ENCODE results near the gene AARS1.
A peak's percentile ranks its signal among the peaks of the same experiment; 100 is the strongest.
"Not testable (repeated sequence)": the region's sequence is repeated elsewhere in the genome, so short reads cannot be mapped to it uniquely, and the experiment has no call there.

The AARS1 gene

GRCh38 chr16:70289229-70290094 lies at the start of gene AARS1:
Gene AARS1, minus strand, starts transcription at chr16:70289506. Its CDS starts 6,743 bp downstream, at chr16:70282763.
- peak; percentile 89 to 91 for DNase-seq

- DNase-seq = no peak
Observed at GRCh38 chr16:70337814-70338213, 48.5 kb upstream of the AARS1 start.

- not testable (repeated sequence) for DNase-seq
Observed at GRCh38 chr16:70332728-70333127, 43.4 kb upstream of the AARS1 start.

DNA sequence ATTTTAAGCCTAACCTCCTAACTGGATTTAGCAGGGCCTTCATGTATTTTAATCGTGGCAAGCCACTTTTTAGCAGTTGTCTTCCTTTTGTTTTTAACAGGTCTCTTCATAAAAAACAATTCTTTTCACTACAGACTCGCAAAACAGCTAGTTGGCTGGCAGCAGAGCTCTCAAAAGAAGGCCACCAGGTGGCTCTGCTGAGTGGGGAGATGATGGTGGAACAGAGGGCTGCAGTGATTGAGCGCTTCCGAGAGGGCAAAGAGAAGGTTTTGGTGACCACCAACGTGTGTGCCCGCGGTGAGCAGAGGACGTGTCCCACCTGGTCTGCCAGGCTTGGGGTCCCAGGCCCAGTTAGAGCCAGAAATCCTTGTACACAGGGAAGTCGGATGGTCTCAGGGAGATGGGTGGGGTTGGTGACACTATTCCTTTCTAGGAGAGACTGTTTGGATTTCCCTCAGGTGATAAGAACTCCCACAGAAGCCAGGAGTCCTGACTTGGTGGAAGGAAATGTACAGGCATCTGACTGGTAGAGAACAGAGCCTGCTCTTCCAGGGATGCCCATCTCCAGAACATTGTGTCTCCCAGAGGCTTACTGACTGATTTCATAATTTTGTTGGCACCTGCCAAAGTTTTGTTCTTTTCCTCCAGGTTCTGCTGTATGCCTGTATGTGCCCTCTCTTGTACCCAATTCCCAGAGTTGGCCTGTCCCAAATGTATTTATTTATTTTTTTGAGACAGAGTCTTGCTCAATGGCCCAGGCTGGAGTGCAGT lies 42.5 kb upstream of the AARS1 start:
- no peak for DNase-seq

DNA sequence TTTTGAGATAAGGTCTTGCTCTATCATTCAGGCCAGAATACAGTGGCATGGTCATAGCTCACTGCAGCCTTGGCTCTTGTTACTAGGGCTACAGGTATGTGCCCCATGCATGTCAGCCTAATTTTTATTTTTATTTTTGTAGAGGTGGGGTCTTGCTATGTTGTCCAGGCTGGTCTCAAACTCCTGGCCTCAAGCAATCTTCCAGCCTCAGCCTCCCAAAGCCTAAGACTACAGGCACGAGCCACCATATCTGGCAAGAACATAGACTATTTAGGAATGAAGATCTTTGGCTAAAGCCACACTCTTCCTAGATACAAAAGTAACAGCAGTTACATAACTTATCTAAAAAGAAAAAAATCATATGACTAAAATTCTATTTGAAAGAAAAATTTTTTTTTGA lies 41.8 kb upstream of the AARS1 start:
- no peak for DNase-seq

DNA sequence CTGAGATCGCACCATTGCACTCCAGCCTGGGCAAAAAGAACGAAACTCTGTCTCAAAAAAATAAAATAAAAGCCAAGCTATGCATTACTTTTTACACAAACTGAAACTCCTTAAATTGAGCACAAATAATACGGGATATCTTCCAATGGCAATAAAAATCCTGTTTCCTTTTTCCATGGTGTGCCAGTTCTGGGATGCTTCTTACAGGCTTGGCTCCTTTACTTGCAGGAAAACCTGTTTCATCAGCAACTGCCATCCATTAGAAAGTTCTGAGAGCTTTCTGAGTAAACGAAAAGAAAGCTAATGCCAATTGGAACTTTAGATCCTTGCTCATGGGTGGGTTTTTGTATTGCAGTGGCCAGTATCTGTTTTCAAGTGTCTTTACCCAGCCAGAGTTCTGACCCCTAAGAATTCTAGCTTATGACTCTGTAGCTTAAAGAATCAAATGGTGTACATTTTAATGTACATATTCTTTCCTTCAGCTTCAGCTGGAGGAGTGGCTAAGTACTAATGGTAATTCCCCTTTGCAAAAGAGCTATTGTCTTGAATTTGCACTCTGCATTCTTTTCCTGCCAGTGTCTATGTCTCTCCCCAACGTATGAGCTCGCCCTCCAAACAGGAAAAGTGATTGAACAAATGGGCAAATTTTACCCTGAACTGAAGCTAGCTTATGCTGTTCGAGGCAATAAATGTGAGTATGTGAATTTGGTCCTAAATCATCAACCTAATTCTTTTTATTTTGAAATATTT lies 35.9 kb upstream of the AARS1 start:
- no peak for DNase-seq

GRCh38 chr16:70320121-70320520 lies 30.8 kb upstream of the AARS1 start:
- DNase-seq = no peak

DNA sequence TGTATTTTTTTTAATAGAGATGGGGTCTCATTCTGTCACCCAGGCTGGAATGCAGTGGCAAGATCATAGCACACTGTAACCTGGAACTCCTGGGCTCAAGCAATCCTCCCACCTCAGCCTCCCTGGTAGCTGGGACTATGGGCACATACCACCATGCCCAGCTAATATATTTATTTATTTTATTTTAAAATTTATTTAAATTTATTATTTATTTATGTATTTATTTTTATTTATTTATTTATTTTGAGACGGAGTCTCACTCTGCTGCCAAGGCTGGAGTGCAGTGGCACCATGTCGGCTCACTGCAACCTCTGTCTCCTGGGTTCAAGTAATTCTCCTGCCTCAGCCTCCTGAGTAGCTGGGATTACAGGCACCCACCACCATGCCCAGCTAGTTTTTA lies 18.4 kb upstream of the AARS1 start:
- not testable (repeated sequence) for DNase-seq

DNA sequence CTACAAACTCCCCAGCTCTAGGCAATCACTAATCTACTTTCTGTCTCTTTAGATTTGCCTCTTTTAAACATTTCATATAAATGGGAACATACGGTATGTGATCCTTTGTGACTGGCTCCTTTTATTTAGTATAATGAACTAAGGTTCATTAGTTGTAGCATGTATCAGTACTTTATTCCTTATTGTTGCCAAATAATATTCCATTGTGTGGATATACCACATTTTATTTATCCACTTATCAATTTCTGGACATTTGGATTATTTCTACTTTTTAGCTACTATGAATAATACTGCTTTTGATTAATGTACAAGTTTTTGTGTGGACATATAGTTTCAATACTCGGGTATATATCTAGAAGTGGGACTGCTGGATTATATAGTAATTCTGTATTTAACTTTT lies 17.6 kb upstream of the AARS1 start:
- DNase-seq = no peak

GRCh38 chr16:70304892-70305448 lies 15.7 kb upstream of the AARS1 start:
- no peak for DNase-seq

DNA sequence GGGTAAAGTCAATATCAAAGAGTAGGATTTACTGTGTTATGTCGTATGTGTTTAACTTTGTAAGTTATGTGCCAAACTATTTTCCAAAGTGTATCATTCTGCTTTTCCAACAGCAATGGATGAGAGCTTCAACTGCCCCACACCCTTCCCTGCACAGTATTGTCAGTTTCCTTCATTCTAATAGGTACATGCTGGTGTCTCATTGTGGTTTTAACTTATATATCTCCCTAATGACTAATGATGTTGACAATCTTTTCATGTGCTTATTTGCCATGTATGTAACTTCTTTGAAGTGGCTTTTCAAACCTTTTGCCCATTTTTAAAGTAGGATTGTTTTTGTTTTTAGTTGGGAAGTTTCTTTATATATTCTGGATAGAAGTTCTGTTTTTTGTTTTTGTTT lies 13.4 kb upstream of the AARS1 start:
- DNase-seq = no peak

DNA sequence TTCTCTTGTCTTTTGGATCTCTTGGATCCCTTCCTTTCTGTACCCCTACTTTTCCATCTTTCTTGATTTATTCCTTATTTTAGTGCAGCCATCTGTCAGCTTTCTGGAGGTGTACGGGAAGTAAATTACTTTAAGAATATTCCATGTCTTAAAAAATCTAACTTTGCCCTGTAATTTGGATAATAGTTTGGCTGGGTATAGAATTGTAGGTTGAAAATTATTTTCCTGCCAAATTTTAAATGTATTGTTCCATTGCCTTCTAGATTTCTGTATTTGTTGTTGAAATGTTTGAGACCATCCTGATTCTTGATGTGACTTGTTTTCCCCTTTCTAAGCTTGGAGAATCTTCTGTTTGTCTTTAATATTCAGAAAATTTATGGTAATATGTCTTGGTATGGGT lies 11.8 kb upstream of the AARS1 start:
- DNase-seq = no peak

DNA sequence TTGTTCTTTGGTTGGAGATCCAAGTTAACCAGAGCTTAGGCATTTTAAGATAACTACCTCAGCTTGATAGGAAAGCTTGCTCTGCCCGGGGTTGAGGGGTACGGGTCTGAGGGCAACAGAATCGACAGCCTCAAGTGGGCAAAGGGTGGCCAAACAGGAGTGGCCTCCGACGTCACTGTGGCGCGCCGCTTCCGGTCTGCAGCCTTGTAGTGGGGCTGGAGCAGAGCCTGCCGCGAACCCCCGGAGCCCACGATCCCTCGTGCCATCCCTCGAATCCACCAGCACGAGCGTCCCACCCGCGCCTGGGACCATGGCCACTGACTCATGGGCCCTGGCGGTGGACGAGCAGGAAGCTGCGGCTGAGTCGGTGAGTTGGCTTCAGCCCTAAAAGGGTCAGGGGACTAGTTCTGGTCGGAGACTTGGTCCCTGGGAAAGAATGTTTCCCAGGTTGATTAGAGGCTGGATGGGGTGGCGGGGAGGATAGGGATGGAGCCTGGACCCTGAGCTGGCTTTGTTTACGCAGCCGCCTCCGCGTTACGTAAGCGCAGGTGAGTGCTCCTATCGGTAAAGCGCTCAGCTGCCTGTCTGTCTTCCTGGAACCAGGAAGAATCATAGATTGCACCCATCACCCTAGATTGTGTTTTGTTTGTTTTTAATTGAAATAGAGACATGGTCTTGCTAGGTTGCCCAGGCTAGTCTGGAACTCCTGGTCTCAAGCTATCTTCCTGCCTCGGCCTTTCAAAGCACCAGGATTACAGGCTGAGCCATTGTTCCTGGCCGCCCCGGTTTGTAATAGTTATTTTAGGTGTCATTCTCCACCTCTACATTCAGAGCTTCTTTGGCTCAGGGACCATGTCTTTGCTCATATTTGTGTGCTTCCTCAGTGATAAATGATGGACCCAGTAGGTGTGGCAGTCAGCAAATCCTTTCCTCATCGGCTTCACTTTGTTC lies 10.0 kb upstream of the AARS1 start, which contains the start of gene DDX19B:
Gene DDX19B, plus strand, starts transcription at position 199 of the 951 bp plus-strand sequence. Its CDS starts 112 bp downstream, at position 311.
- peak; percentile 51 to 52 for DNase-seq

GRCh38 chr16:70295634-70296033 lies 6.3 kb upstream of the AARS1 start:
- no peak for DNase-seq

- no peak for DNase-seq
Observed at GRCh38 chr16:70294385-70295025, 5.2 kb upstream of the AARS1 start.

GRCh38 chr16:70292148-70292547 lies 2.8 kb upstream of the AARS1 start:
- DNase-seq = not testable (repeated sequence)

DNA sequence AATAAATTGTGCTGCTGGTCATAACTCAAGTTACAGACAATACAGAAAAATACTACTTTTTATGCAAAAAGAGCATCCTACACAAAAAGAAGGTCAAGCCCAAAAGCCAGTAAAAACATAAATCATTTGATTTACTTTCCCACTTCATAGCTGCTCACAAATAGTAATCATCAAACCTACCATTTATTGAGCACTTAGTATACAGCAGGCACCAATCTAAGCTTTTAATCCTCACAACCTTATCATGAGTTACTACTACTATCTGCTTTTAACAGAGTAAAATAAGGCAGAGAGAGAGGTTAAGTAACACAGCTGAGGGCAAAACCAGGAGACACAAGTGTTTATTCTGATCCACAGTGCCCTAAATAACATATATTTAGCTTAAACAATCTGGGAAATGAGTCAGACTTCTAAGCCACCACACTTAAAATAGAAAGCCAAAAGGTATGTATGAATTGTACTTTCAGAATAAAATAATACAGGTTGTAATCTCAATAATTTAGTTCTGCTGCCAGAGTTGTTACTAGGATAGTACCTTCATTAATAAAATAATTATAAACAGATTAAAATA lies 1.7 kb upstream of the AARS1 start:
- DNase-seq = no peak

DNA sequence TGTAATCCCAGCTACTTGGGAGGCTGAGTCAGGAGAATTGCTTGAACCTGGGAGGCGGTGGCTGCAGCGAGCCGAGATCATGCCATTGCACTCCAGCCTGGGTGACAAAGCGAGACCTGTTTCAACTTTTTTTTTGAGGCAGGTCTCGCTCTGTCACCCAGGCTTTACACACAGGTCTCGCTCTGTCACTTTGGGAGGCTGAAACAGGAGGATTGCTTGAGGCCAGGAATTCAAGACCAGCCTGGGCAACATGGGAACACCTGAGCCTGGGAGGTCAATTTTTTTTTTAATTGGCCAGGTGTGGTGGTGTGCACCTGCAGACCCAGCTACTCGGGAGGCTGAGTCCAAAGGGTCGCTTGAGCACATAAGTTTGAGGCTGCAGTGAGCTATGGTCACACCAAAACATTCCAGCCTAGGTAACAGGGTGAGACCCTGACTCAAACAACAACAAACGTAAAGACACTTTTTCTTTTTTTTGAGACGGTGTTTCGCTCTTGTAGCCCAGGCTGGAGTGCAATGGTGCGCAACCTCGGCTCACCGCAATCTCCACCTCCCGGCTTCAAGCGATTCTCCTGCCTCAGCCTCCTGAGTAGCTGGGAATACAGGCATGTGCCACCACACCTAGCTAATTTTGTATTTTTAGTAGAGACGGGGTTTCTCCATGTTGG lies 1.9 kb downstream of the AARS1 start:
- not testable (repeated sequence) for DNase-seq

- no peak for DNase-seq
Observed at GRCh38 chr16:70276392-70276791, 12.9 kb downstream of the AARS1 start.

GRCh38 chr16:70271696-70272095 lies 17.6 kb downstream of the AARS1 start:
- DNase-seq = no peak
